HG03064 (cell line): ENCODE measurements around the gene NTMT2.
"Not testable (repeated sequence)": the region's sequence is repeated elsewhere in the genome, so short reads cannot be mapped to it uniquely, and the experiment has no call there.

ENCODE experiments used
- ATAC-seq: cut with Tn5 transposase; IDR thresholded peaks from one replicate; pipeline ENCODE4 v1.9.1; 2021; ENCODE audit warnings: low read depth; ENCODE audit not compliant: unreplicated experiment

The NTMT2 gene

GRCh38 chr1:170145770-170146676, at the start of gene NTMT2:
TSS of gene NTMT2 (plus strand) at chr1:170145959. CDS start at chr1:170146108, 149 bp downstream.
- no peak for ATAC-seq

GRCh38 chr1:170095976-170096748, 49.6 kb upstream of the NTMT2 start:
- ATAC-seq = no peak

GRCh38 chr1:170096806-170097340, 48.9 kb upstream of the NTMT2 start:
- ATAC-seq = no peak

DNA sequence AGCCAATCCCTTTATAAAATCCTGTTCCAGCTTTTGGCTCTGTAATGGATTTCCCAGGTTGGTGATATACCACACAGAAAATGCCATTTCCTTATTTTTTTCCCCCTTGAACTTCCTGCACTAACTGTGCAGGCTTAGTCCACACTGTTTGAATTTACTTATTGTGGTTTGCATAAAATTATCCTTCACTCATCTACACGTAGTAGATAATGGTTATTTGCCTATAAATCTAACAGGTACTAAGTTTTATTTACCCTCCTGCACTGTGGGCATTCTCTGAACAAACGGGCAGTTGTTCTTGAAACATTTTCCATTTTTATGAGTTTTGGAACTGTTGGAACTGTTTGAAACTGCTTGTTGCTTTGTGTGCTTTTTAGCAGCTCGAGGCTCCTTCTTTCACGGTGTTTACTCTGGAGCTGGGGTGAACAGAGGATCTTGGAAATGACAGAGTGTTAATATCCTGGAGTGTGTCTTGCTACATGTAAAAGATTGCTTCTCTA, 48.3 kb upstream of the NTMT2 start:
- ATAC-seq = no peak

- ATAC-seq = not testable (repeated sequence)
Measured at GRCh38 chr1:170113140-170113539, 32.6 kb upstream of the NTMT2 start.

- no peak for ATAC-seq
Measured at GRCh38 chr1:170114906-170115305, 30.9 kb upstream of the NTMT2 start.

GRCh38 chr1:170122366-170122765, 23.4 kb upstream of the NTMT2 start:
- ATAC-seq = no peak

DNA sequence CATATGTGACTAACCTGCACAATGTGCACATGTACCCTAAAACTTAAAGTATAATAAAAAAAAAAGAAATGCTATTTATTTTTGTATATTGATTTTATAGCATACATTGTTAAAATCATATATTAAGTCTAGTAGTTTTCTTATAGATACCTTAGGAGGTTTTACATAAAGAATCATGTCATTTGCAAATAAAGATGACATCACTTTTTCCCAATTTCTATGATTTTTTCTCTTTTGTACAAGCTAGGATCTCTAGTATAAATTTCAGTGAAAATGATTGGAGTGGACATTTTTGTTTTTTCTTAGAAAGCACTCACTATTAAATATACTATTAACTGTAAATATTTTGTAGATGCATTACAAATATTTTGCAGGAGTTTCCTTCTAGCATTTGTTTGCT, 20.5 kb upstream of the NTMT2 start:
- no peak for ATAC-seq

DNA sequence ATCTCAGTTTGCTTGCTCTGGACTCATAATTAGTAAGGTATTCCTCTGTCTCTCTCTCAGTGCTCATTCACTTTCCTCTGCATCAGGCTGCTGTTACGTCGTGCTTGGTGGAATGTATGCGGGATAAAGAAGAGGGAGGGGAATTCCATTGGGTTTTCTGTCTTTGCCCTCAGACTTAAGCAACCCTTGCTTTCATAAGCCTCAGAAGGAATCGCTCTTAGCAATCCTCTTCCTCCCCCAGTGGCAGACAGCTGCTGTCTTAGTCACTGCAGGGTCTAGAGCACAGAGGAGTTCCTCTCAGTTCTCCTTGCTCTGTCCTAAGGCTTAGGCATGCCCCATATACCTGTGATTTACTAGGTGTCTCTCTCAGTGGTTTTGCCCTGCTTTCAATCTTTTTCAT, 19.1 kb upstream of the NTMT2 start:
- ATAC-seq = peak; percentile 96

GRCh38 chr1:170131450-170131849, 14.3 kb upstream of the NTMT2 start:
- no peak for ATAC-seq

GRCh38 chr1:170131984-170132383, 13.8 kb upstream of the NTMT2 start:
- ATAC-seq = no peak

GRCh38 chr1:170133766-170134495, 11.8 kb upstream of the NTMT2 start:
- no peak for ATAC-seq

- ATAC-seq = no peak
Measured at GRCh38 chr1:170134521-170134920, 11.2 kb upstream of the NTMT2 start.

DNA sequence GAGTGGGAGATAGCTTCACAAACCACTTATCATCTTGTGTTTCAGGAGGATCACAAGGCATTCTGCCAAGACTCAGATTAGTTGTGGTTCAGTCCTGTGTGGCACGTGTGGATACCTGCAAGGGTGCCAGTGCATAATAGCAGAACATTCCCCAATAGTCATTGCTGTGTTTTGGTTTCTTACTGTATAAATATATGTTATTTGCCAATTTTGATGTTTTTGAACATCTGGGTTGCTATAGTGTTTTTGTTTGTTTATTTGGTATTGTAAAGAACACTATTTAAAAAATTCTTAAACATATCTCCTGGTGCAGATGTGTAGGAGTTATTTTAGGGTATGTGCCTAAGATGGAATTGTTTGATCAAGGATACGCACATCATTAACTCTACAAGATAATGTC, 5.4 kb upstream of the NTMT2 start:
- ATAC-seq = no peak

GRCh38 chr1:170145061-170145460, 698 bp upstream of the NTMT2 start:
- ATAC-seq = no peak

- ATAC-seq = no peak
Measured at GRCh38 chr1:170146720-170147263, 1.0 kb downstream of the NTMT2 start.

GRCh38 chr1:170149241-170149640, 3.5 kb downstream of the NTMT2 start:
- no peak for ATAC-seq

DNA sequence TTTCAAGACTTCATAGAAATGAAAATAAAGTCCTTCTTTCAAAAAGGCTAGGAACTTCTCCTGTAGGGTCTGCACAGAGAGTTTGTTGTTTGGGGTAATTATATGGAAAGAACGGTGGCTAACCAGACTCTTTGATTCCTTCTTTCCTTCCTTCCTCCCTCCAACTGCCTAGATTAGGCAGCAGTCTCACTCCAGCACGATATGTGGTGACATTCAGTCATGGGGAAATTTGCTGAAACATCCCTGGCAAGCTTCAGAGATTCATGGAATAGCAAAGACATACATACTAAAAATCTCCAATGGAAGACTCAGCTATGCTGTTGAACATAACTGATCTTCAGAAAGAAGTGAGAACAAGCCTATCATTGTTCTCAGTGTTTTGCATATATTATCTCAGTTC, 4.3 kb downstream of the NTMT2 start:
- ATAC-seq = no peak

- ATAC-seq = no peak
Measured at GRCh38 chr1:170150921-170151320, 5.2 kb downstream of the NTMT2 start.

- ATAC-seq = no peak
Measured at GRCh38 chr1:170153417-170153816, 7.7 kb downstream of the NTMT2 start.
